Measurements from ENCODE around the gene PKHD1. TPM values are rescaled to one million over a fixed set of nuclear protein-coding genes. Genes with fewer than 3 reads are reported as not detected.
"Not testable (repeated sequence)": the region's sequence is repeated elsewhere in the genome, so short reads cannot be mapped to it uniquely, and the experiment has no call there.

The PKHD1 gene
- total RNA-seq, 1 donor from 2014 or later = 1.3 TPM

GRCh38 chr6:51989789-51990188 is 97.6 kb downstream of the PKHD1 start:
- DNase-seq (ENCODE audit: low spot score, unreplicated experiment) = no peak
- H3K4me1 Mint-ChIP-seq (ENCODE audit: low read depth) = no peaks in the 10 kb centered on the region
- no peaks in the 10 kb centered on the region for H3K36me3 Mint-ChIP-seq (ENCODE audit: insufficient read depth)
- H3K4me3 Mint-ChIP-seq (ENCODE audit: low read depth) = no peak overlapping the region
- no peaks in the 10 kb centered on the region for H3K9me3 Mint-ChIP-seq (ENCODE audit: low read depth)
- TF ChIP-seq CTCF (IDR thresholded peaks at IDR 0.05; ENCODE audit: unreplicated experiment) = no peak
- H3K27me3 Mint-ChIP-seq = no peaks in the 10 kb centered on the region
- H3K27ac Mint-ChIP-seq = no peak overlapping the region

- no peaks in the 10 kb centered on the region for H3K27me3 Mint-ChIP-seq
- no peak overlapping the region for H3K27ac Mint-ChIP-seq
- peaks cover 1% of the 10 kb centered on the region for H3K36me3 Mint-ChIP-seq (ENCODE audit: insufficient read depth)
- no peak for TF ChIP-seq CTCF (IDR thresholded peaks at IDR 0.05; ENCODE audit: unreplicated experiment)
- H3K4me1 Mint-ChIP-seq (ENCODE audit: low read depth) = peaks cover 10% of the 10 kb centered on the region
- H3K4me3 Mint-ChIP-seq (ENCODE audit: low read depth) = no peak overlapping the region
- no peaks in the 10 kb centered on the region for H3K9me3 Mint-ChIP-seq (ENCODE audit: low read depth)
- no peak for DNase-seq (ENCODE audit: low spot score, unreplicated experiment)
These were observed 100.5 kb downstream of the PKHD1 start for GRCh38 chr6:51986864-51987263.

- Mint-ChIP-seq H3K27ac (no peak overlapping the region), H3K4me3 (ENCODE audit: low read depth) (no peak overlapping the region), H3K9me3 (ENCODE audit: low read depth) (no peaks in the 10 kb centered on the region), H3K27me3 (no peaks in the 10 kb centered on the region), H3K36me3 (ENCODE audit: insufficient read depth) (peaks cover 3% of the 10 kb centered on the region), H3K4me1 (ENCODE audit: low read depth) (peaks cover 10% of the 10 kb centered on the region)
- DNase-seq (ENCODE audit: low spot score, unreplicated experiment) = no peak
- no peak for TF ChIP-seq CTCF (IDR thresholded peaks at IDR 0.05; ENCODE audit: unreplicated experiment)
These were observed 103.8 kb downstream of the PKHD1 start for GRCh38 chr6:51983564-51983963.

GRCh38 chr6:51982695-51983094 is 104.7 kb downstream of the PKHD1 start:
- not testable (repeated sequence) for H3K4me3 Mint-ChIP-seq (ENCODE audit: low read depth); H3K4me1 Mint-ChIP-seq (ENCODE audit: low read depth); H3K9me3 Mint-ChIP-seq (ENCODE audit: low read depth); H3K36me3 Mint-ChIP-seq (ENCODE audit: insufficient read depth); H3K27me3 Mint-ChIP-seq; H3K27ac Mint-ChIP-seq; DNase-seq (ENCODE audit: low spot score, unreplicated experiment)

GRCh38 chr6:51976374-51976773 is 111.0 kb downstream of the PKHD1 start:
- TF ChIP-seq CTCF (IDR thresholded peaks at IDR 0.05; ENCODE audit: unreplicated experiment) = no peak
- H3K9me3 Mint-ChIP-seq (ENCODE audit: low read depth) = no peaks in the 10 kb centered on the region
- no peak overlapping the region for H3K27ac Mint-ChIP-seq
- DNase-seq (ENCODE audit: low spot score, unreplicated experiment) = no peak
- no peaks in the 10 kb centered on the region for H3K4me1 Mint-ChIP-seq (ENCODE audit: low read depth)
- H3K36me3 Mint-ChIP-seq (ENCODE audit: insufficient read depth) = peaks cover 1% of the 10 kb centered on the region
- H3K4me3 Mint-ChIP-seq (ENCODE audit: low read depth) = no peak overlapping the region
- H3K27me3 Mint-ChIP-seq = no peaks in the 10 kb centered on the region

GRCh38 chr6:51972659-51973058 is 114.8 kb downstream of the PKHD1 start:
- Mint-ChIP-seq H3K36me3 (ENCODE audit: insufficient read depth) (no peaks in the 10 kb centered on the region), H3K4me3 (ENCODE audit: low read depth) (no peak overlapping the region), H3K27me3 (no peaks in the 10 kb centered on the region), H3K4me1 (ENCODE audit: low read depth) (no peaks in the 10 kb centered on the region), H3K9me3 (ENCODE audit: low read depth) (peaks cover 11% of the 10 kb centered on the region), H3K27ac (no peak overlapping the region)
- DNase-seq (ENCODE audit: low spot score, unreplicated experiment) = no peak
- no peak for TF ChIP-seq CTCF (IDR thresholded peaks at IDR 0.05; ENCODE audit: unreplicated experiment)
